ENCODE data around the gene CASK.
A peak's percentile ranks its signal among the peaks of the same experiment; 100 is the strongest.

The CASK gene

GRCh38 chrX:41923211-41923977 lies at the start of gene CASK:
Gene CASK, minus strand, starts transcription at chrX:41923554. Its CDS starts 566 bp downstream, at chrX:41922988.
- peak; percentile 90 for DNase-seq

- no peak for DNase-seq
Observed at GRCh38 chrX:41971346-41971745, 48.0 kb upstream of the CASK start.

- no peak for DNase-seq
Observed at GRCh38 chrX:41970419-41970818, 47.1 kb upstream of the CASK start.

- DNase-seq: no peak
Observed at GRCh38 chrX:41963348-41963747, 40.0 kb upstream of the CASK start.

GRCh38 chrX:41960142-41960541 lies 36.8 kb upstream of the CASK start:
- no peak for DNase-seq

GRCh38 chrX:41958861-41959260 lies 35.5 kb upstream of the CASK start:
- no peak for DNase-seq

GRCh38 chrX:41956027-41956426 lies 32.7 kb upstream of the CASK start:
- no peak for DNase-seq

- DNase-seq: no peak
Observed at GRCh38 chrX:41952102-41952501, 28.7 kb upstream of the CASK start.

- DNase-seq: no peak
Observed at GRCh38 chrX:41946989-41947612, 23.7 kb upstream of the CASK start.

GRCh38 chrX:41946235-41946634 lies 22.9 kb upstream of the CASK start:
- no peak for DNase-seq

GRCh38 chrX:41935832-41936231 lies 12.5 kb upstream of the CASK start:
- DNase-seq: no peak

GRCh38 chrX:41933546-41933945 lies 10.2 kb upstream of the CASK start:
- DNase-seq: no peak

- no peak for DNase-seq
Observed at GRCh38 chrX:41932885-41933284, 9.5 kb upstream of the CASK start.

GRCh38 chrX:41931591-41931990 lies 8.2 kb upstream of the CASK start:
- DNase-seq: no peak

- no peak for DNase-seq
Observed at GRCh38 chrX:41923978-41924683, 777 bp upstream of the CASK start.

- DNase-seq: no peak
Observed at GRCh38 chrX:41922431-41923151, 763 bp downstream of the CASK start.

GRCh38 chrX:41921492-41922430 lies 1.6 kb downstream of the CASK start:
- peak; percentile 80 for DNase-seq

- no peak for DNase-seq
Observed at GRCh38 chrX:41919870-41920269, 3.5 kb downstream of the CASK start.

- DNase-seq: no peak
Observed at GRCh38 chrX:41917517-41917916, 5.8 kb downstream of the CASK start.

- DNase-seq: no peak
Observed at GRCh38 chrX:41913476-41913875, 9.9 kb downstream of the CASK start.

GRCh38 chrX:41912923-41913322 lies 10.4 kb downstream of the CASK start:
- DNase-seq: no peak

GRCh38 chrX:41909068-41909467 lies 14.3 kb downstream of the CASK start:
- no peak for DNase-seq
